Stimulated activated CD4-positive, alpha-beta T cell treated with anti-CD3 and anti-CD28 coated beads, Interleukin-1b, Interleukin-23, amount 100 ng/mL, for 48 hours (primary cell): ENCODE results near the gene IL13RA1.
A peak's percentile ranks its signal among the peaks of the same experiment; 100 is the strongest.
"Not testable (repeated sequence)": the region's sequence is repeated elsewhere in the genome, so short reads cannot be mapped to it uniquely, and the experiment has no call there.

ENCODE experiments used
- DNase-seq: peaks from one replicate; pipeline ENCODE4 v3.0.0-alpha.2; 2020

The IL13RA1 gene

DNA sequence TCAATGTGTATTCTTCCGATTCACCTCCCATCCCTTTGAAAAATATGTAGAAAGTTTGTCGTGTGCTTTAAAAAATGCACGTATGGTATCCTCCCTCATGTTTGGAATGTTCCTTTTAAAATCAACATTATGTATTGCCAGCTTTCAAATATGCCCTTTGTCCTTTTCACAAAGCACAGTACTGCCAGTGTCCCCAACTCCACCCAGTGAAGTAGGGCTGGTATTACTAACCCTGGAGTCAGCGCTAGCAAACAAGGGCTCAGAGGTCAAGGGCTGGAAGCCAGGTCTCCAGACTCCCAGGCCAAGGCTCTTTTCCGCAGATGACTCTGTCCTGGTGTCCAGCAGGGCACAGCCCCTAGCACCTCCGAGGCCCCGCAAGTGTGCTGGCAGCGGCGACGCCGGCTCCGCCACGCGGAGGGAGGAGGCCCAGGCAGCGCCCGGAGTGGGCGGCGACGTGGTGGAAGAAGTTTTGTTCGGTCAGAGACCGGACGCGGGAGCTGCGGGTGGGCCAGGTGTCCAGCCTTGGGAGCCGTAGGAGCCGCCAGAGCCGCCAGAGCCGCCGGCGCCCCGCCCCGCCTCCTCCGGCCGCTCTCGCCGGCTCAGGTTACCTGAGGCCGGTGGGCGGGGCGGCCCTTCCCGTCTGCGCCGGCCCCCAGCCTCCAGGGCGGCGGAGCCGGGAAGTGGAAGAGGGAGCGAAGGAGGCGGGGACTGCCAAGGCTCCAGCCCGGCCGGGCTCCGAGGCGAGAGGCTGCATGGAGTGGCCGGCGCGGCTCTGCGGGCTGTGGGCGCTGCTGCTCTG, at the start of gene IL13RA1:
Gene IL13RA1 (plus strand): TSS at position 720 of the 799 bp plus-strand sequence. CDS start 33 bp downstream, at position 753.
- peak; percentile 10 for DNase-seq

DNA sequence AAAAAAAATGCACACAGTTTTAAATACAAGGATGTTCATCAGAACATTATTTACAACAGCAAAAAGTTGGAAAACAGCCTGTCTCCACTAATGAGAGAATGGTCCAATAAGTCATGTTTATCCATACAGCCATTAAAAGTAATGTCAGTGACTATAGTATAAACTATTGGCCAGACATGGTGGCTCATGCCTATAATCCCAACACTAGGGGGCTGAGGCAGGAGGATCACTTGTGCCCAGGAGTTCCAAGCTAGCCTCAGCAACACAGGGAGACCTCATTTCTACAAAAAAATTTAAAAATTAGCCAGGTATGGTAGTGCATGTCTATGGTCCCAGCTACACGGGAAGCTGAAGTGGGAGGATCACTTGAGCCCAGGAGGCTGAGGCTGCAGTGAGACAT, 48.1 kb upstream of the IL13RA1 start:
- no peak for DNase-seq

DNA sequence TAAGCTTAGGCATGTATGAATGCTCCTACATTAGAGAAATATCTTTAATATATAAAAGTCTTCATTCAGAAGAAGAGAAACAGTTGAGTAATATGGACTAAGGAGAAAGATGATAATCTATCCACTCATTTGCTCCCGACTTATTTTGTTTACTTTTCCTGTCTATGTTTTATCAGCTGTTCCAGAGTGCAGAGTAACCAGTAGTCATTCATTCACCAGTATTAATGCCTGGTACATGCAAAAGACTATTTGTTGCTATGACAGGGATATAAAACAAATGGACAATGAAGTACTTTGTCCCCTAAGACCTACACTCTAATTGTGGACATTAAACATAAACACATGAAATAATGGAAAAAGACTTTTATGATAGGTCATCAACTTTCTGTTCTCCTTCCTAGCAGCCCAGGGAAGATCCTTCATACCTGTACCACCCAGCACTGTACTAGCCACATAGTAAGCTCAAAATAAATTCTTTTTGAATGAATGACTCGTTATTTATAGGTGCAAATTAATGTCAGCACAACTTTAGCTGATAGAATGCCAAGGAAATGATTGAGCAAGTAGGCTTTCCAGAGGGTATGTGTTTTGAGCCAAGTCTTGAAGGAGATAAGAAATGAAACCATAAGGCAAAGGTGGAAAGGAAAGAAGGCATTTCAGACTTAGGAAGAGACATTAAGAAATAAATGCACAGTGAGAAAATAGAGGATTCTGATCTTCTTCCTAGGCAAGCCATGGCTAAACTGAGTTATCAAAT, 45.0 kb upstream of the IL13RA1 start:
- DNase-seq = no peak

DNA sequence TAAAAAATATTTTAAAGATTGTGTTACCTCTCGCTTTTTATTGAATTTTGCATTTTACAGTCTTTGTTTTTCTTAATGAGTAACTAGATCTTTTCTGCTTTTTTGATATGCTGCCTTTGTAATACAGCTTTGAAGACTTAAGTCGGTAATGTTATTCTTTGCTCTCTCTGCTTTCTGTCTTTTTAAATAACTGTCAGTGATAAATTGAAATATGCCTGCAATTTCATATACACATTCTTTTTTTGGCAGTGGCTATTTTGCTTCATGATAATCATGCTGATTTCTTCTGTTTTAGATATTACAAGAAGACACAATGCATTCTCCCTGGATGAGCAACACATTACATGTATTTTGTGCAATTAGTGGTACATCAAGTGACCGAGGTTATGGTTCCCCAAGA, 42.0 kb upstream of the IL13RA1 start:
- no peak for DNase-seq

DNA sequence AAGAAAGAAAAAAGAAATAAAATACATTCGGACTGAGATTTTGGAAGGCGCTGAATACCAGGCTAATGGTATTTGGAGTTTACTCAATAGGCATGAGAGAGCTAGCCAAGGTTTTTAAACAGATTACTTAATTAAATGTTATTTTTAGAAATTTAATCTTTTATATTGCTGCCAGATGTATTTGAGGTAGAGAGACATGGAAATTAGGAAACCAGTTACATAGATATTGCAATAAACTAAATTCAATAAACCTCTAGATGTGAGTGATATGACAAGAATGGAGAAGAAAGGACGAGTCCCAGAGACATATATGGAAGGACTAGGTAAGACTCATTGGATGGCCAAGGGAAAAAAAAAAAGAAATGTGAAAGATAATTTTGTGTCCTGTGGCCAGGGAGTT, 38.5 kb upstream of the IL13RA1 start:
- DNase-seq = no peak

DNA sequence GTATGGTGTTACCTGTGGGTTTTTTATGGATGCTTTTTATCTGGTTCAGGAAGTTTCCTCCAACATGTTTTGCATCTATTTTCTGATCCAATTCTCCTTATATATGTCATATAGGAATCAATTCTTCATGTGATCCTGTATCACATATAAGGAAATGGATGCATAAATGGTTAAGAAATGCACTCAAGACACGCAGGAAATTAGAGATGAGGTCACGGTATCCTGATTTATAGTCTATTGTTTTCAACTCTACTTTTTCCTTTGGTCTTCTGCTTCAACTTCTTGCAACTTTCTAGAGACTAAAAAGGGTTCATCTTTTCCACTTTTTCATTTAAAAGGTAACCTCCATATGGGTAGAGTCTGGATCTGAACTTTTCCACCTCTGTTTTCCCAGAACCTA, 33.6 kb upstream of the IL13RA1 start:
- no peak for DNase-seq

DNA sequence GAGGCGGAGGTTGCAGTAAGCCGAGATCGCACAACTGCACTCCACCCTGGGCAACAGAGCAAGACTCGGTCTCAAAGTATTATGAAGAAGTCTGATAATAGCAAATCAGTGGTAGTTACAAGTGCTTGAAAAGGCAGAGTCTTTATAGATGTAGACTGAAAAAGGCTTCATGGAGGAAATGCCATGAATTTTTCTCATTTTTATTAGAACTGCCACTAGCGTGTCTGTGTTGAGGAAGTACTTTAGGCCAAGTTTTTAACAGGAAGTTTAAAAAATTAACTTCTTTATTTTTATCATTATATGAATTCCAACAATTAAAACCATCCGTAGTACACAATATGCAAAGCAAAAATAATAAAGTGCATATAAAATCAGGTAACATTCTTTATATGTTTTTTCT, 32.8 kb upstream of the IL13RA1 start:
- DNase-seq = no peak

DNA sequence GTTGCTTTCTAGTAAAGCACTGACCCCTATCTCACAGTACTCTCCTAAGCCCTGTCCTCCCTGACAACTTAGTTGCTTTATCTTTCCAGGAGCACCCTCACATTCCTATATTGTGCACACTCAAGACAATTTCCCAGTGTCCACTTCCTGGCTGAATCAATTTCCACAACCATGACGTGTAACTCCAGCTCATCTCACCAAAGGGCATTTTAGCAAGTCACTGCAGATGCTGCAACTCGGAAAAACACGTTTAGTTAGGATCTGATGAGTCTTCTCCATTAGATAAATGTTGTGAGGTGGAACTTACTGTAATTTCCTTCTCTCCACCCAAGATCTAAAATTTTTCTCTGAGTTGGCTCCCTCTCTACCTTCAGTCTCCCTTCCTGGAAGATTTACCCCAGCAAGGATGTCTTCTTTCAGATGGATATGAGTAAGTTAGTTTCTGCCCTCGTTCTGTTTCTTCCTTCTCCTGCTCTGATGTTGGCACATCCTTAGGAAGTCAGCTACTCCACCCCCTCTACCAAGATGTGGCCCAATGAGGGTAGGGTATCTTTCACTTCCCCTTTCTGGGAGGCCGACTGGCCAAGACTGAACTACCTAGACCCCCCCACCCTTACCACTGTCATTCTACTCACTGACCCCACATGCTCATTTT, 28.8 kb upstream of the IL13RA1 start:
- no peak for DNase-seq

DNA sequence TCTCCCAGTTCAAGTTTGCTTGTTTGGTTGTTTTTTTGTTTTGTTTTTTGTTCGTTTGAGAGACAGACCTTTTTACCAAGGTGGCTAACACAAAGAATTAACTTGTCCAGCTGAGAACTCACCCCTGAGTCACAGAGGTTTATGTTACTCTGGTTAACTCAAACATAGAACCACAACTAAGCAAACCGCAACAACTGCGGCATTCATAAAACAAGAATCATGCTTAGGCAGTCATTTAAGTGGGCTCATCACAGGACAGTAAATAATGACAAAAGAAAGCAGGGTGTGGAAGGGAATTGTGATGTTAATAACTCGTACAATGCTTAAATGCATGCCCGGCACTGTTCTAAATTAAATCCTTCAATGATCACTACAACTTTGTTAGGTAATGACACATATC, 24.7 kb upstream of the IL13RA1 start:
- no peak for DNase-seq

DNA sequence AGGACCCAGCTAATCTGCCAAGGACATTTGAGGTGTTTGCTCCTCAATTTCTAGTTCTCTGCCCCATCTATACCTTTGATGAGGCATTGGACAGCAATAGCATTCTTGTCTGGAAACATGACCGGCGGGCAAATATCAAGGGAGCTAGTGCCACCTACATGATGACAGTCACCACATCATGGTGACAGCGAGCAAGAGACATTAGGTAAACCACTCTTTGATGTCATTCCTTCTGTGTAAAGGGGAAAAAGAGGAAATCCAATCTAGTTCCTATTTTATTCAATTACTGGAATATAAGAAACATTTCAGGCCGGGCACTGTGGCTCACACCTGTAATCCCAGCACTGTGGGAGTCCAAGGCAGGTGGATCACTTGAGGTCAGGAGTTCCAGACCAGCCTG, 20.7 kb upstream of the IL13RA1 start:
- DNase-seq = no peak

DNA sequence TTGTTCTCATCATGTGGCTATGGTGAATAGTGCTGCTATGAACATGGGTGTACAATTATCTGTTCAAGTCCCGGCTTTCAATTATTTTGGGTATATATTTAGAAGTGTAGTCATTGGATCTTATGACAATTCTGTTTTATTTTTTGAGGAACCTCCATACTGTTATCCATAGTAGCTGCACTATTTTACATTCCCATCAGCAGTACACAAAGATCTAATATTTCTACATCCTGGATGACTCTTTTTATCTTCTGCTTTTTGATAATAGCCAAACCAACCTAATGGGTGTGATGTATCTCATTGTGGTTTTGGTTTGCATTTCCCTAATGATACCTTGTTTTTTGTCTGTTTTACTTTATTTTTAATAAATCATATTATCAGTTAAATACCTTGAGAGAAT, 12.9 kb upstream of the IL13RA1 start:
- DNase-seq = no peak

DNA sequence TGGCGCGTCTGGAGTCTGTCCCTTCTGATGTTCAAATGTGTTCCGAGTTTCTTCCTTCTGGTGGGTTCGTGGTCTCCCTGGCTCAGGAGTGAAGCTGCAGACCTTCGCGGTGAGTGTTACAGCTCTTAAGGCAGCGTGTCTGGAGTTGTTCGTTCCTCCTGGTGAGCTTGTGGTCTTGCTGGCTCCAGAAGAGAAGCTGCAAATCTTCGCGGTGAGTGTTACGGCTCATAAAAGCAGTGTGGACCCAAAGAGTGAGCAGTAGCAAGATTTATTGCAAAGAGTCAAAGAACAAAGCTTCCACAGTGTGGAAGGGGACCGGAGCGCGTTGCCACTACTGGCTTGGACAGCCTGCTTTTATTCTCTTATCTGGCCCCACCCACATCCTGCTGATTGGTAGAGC, 11.5 kb upstream of the IL13RA1 start:
- DNase-seq = not testable (repeated sequence)

DNA sequence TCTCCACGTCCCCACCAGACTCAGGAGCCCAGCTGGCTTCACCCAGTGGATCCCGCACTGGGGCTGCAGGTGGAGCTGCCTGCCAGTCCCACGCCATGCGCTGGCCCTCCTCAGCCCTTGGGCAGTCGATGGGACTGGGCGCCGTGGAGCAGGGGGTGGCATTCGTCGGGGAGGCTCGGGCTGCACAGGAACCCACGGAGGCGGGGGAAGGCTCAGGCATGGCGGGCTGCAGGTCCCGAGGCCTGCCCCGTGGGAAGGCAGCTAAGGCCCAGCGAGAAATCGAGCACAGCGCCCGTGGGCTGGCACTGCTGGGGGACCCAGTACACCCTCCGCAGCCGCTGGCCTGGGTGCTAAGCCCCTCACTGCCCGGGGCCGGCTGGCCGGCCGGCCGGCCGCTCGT, 10.6 kb upstream of the IL13RA1 start:
- not testable (repeated sequence) for DNase-seq

DNA sequence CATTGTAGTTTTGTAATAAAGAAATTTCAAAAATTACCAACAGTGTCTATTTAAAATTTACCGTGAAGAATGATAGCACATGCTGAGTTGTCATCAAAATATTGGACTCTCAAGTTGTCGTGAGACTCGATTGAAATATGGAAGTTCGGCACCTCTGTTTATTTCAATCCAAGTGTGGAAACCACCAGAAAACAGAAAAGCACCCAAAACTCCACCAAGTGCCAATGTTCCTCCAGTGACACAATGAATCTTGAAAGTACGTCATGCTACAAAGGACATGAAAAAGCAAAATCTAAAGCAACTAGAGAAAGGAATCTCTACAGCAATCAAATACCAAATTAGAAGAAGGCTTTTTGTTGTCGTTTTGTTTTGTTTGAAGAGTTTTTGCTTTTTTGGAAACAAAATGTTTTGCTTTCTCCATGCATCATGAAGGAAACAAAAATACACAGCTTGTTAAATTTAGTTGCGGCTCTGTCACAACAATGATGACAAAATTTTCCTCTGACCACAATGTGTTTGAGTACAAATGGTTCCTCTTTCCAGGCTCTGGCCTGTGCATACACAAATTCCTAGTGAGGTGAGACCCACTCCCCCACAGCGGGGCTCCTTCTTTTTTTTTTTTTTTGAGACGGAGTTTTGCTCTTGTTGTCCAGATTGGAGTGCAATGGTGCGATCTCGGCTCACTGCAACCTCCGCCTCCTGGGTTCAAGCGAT, 9.6 kb upstream of the IL13RA1 start:
- no peak for DNase-seq

DNA sequence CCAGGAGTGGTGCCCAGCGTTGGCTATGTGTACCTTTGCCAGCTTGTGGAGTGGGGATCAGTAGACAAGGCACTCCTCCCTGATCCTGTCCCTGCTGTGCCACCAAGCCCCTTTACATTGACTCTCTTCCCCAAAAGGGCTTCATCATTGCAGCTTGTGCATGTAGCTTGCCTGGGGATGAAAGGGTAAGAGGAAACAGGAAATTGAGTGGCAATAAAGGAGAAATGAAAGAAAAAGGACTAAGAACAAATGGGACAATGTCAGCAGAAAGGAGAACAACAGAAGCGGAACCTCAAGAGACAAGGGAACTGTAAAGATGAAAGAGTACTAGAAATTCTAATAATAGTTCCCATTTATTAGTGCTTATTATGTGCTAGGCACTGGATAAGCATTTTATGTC, 8.7 kb upstream of the IL13RA1 start:
- no peak for DNase-seq

DNA sequence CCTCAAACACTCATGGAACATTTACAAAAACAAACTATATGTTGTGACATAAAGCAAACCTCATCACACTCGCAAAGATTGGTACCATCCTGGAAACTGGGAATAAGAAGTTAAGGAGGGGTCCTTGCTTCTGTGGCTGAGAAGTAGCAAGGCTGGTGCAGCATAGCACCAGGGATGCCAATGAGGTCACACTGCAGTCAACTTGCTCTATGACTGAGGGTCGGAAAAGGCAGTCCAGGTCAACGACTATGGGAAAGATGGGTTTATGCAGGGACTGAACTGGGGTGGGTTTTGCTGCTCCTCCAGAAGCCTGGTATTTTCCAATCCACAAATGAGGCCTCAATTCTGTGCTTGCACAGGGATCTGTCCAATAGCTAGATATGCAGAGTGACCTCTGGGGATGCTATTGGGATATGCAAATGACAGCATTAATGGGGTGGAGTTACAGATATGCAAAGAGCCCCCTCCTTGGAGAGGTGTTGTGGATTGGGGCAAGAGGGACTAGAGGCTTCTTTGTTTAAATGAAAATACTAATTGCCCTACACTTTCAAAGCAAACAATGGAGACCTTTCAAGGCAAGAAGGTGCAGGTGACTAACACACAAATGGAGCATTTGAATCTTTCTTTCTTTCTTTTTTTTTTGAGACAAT, 7.2 kb upstream of the IL13RA1 start:
- DNase-seq = no peak

DNA sequence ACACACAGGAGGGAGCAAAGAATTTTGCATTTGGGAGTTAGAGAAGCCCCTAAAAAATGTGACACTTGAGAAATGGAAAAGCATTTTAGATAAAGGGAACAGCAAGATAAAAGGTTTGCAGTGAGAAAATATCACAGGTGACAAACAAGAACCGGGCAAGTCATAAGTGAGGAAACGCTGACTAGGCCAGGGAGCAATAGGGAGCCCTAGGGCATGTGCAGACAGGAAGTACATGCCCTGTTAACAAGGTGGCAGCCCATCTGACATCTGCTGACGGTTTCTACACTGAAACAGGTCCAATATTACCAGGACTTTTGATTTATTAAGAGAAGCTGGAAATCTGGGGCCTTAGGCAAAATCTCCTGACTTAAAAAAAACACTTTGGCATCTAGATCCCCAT, 4.0 kb upstream of the IL13RA1 start:
- no peak for DNase-seq

DNA sequence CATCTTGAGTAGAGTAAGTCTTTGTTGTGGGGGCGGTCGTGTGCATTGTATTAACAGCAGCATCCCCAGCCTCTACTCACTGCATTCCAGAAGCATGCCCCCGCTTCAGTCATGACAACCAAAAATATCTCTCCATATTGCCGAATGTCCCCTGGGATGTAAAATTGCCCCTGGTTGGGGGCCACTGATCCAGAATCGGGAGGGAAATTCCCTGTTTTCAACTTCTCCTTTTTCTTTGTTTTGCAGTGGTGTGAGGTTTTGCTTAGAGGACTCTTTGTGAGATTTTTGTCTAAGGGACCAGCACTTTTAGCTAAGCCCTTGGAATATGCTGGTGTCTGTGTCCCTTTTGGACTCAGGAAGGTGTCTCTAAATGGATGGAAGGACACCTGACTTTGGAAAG, 3.0 kb upstream of the IL13RA1 start:
- DNase-seq = no peak

DNA sequence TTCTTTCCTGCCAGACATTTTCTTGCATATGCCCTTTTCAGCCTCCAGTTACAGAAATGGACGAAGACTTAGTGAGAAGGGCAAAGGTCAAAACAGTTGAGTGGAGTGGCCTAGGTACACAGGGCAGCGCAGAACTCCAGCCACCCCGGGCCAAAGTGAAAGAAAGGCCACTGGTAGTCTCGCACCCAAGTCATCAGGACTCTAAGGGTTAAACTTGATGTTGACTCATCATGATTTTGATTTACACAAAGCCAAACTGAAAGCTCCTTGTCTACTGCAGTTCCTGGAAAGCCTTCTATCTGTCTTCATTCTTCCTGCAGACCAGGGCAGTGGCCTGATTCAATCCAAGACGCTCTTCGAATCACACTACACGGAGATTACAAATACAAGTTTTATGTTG, 2.6 kb upstream of the IL13RA1 start:
- no peak for DNase-seq

DNA sequence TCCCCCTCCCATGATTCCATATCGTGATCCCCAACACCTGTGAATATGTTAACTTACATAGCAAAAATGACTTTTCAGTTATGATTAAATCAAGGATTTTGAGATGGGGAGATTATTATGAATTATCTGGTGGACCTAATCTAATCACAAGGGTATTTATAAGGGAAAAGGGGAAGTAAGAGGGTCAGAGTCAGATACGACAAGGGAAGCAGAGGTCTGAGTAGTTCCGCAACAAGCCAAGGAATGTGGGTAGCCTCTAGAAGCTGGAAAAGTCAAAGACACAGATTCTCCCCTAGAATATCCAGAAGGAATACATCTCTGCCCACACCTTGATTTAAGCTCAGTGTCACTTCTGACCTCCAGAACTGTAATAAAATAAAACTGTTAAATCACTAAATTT, 1.0 kb upstream of the IL13RA1 start:
- DNase-seq = no peak

DNA sequence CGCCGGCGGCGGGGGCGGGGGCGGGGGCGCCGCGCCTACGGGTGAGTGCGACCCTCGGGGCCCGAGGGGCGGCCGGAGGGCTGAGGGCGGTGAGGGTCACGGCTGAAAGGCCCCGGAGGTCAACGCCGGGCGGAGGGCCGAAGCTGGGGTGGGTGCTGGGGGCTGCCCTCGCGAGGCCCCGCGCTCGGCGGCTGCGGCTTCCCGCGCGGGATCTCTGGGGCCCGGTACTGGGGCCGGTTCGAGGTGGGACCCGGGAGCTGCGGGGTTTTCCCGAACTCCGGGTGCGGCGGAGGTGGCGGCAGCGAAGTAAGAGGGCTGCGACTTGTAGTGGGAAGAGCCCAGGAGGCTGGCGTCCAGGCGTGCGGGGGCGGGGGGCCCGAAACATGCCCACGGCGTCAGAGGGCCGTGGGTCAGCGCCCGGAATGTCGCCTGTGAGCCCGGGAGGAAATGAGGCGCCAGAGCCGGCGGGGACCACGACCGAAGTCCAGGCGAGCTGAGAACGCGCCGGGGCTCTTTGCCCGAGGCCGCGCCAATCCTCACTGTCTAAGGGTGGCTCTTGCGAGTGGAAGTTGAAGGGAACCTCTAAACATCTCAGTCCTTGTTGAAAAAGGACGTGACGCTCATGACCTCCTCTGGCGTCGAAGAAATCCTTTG, 407 bp downstream of the IL13RA1 start:
- no peak for DNase-seq

DNA sequence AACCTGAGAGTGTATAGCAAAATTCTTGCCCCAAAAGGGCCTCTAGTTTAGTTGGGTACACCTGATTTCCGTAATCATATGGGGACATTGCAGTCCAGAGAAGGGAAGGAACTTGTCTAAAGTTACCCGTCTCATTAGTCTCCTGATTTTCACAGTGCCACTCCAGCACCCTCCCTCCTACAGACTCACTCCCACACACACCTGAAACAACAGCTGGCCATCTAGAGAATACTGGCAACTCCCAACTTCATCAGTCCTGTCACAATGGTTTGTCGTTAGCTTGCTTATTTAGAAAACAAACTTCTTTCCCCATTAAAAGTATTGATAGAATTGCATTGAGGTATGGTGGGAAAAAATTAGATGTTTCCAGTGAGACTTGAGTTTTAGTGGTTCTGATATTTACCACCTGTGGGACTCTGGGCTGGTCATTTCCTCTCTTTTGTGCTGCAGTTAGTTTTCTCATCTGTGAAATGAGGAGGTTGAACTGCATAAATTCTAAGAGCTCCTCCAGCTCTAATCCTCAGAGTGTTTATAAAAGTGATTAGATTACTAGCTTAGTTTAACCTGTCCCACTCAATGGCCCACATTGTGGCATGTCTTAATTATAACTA, 1.7 kb downstream of the IL13RA1 start:
- DNase-seq = no peak
